KG1 (cell line): ENCODE data around the gene KCNA2.

Experiments used
- DNase-seq: peaks from one replicate; lab custom pipeline; 2025; lab: John Stamatoyannopoulos, UW

Gene KCNA2

GRCh38 chr1:110566836-110567235, 39.3 kb downstream of the KCNA2 start:
- no peak for DNase-seq

GRCh38 chr1:110565565-110565964, 40.6 kb downstream of the KCNA2 start:
- DNase-seq, result no peak

GRCh38 chr1:110563089-110563488, 43.1 kb downstream of the KCNA2 start:
- DNase-seq, result no peak

- no peak for DNase-seq
Measured at GRCh38 chr1:110561596-110561995, 44.6 kb downstream of the KCNA2 start.

- DNase-seq, result no peak
Measured at GRCh38 chr1:110559157-110559556, 47.0 kb downstream of the KCNA2 start.

GRCh38 chr1:110557481-110557880, 48.7 kb downstream of the KCNA2 start:
- no peak for DNase-seq

- no peak for DNase-seq
Measured at GRCh38 chr1:110556471-110556807, 49.7 kb downstream of the KCNA2 start.

- DNase-seq, result no peak
Measured at GRCh38 chr1:110555807-110556470, 50.2 kb downstream of the KCNA2 start.

GRCh38 chr1:110554871-110555801, 51.0 kb downstream of the KCNA2 start:
- no peak for DNase-seq

- no peak for DNase-seq
Measured at GRCh38 chr1:110551278-110551809, 54.8 kb downstream of the KCNA2 start.

- DNase-seq, result no peak
Measured at GRCh38 chr1:110549831-110550230, 56.3 kb downstream of the KCNA2 start.

- DNase-seq, result no peak
Measured at GRCh38 chr1:110548381-110548780, 57.8 kb downstream of the KCNA2 start.

- DNase-seq, result no peak
Measured at GRCh38 chr1:110547017-110547416, 59.1 kb downstream of the KCNA2 start.

GRCh38 chr1:110545492-110545891, 60.7 kb downstream of the KCNA2 start:
- no peak for DNase-seq

GRCh38 chr1:110544753-110545152, 61.4 kb downstream of the KCNA2 start:
- no peak for DNase-seq
